NCI-H2196 (cell line): ENCODE data around the gene TMEM167A.
"Not testable (repeated sequence)": the region's sequence is repeated elsewhere in the genome, so short reads cannot be mapped to it uniquely, and the experiment has no call there.

Source experiments
- DNase-seq: peaks from one replicate; lab custom pipeline; 2025; ENCODE audit not compliant: unreplicated experiment; lab: John Stamatoyannopoulos, UW

Gene TMEM167A

GRCh38 chr5:83090169-83090568 lies 13.0 kb upstream of the TMEM167A start:
- no peak for DNase-seq

DNA sequence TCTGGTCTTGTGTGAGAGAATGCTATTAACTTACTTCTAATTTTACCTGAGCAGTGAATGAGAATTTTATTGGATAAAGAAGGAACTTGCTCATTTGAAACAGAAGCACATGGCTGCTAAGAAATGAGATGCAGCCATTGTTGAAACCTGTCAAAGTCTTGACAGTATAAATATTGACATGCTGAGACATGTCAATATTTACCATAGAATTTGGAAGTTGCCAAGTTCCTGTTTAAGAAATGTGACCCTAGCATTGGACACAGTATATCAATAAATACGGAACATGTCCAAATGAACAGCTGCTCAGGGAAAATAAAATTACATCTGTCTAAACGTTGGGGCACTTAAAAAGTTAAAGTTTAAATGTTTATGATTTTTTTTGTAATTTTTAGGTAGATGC lies 7.9 kb upstream of the TMEM167A start:
- DNase-seq, result no peak

DNA sequence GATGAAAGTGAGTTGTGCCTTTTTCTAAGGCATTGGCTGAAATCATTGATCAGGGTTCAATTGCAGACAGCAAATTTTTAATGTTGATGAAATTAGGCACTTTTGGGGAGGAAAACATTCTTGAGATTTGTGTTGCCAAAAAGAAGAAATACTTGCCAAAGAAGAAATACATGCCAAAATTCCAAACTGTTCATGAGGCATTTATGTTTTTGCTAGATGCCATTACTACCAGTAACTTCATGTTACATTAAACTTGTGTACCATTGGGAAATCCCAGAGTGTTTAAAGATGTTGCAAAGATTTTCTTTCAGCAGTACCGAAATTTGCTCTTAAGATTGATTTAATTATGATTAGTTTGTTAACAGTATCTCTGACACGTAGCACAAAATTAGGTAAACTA lies 7.1 kb upstream of the TMEM167A start:
- DNase-seq, result no peak

DNA sequence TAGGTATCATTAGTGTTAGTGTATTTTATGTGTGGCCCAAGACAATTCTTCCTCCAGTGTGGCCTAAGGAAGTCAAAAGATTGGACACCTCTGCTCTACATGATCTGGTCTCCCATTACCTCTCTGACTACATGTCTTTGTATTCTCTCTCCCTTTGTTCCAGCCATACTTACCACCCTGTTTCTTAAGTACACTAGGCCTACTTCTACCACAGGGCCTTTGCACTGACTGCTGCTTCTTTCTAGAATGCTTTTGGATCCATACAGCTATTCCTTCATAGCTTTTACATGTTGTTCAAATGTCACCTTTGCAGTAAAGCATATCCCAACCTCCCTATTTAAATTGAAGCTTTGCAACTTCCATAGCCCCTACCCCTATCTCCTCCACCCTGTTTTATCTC lies 5.6 kb upstream of the TMEM167A start:
- no peak for DNase-seq

DNA sequence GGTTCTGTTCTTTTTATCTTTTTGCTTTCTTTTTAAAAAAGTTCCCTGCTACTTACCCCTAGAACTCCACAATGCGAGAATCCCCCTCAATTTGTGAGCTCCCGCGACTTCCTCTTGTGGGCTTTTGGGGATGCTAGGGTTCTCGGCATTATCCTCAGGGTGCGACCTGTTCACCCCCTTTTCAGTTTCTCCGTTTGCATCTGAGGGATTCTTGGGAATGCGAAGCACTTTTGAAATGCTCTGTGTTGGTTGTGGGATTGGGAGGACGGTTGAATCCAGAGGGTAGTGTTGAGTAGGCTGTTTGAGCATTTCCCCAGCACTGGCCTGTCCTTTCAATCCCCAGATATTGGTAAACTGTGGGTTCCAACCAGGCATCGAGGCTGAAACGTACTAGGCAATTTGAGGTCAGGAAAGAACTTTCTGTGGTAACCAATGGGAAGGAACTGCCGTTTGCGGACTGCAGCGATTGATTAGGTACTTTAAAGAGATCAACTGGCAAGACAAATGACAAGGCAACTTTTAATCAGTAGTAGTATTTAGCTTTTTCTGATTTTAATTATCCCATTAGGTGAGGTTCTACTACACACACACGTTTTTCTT lies 568 bp upstream of the TMEM167A start:
- DNase-seq, result no peak

- no peak for DNase-seq
These were observed 4.2 kb downstream of the TMEM167A start for GRCh38 chr5:83072966-83073365.

DNA sequence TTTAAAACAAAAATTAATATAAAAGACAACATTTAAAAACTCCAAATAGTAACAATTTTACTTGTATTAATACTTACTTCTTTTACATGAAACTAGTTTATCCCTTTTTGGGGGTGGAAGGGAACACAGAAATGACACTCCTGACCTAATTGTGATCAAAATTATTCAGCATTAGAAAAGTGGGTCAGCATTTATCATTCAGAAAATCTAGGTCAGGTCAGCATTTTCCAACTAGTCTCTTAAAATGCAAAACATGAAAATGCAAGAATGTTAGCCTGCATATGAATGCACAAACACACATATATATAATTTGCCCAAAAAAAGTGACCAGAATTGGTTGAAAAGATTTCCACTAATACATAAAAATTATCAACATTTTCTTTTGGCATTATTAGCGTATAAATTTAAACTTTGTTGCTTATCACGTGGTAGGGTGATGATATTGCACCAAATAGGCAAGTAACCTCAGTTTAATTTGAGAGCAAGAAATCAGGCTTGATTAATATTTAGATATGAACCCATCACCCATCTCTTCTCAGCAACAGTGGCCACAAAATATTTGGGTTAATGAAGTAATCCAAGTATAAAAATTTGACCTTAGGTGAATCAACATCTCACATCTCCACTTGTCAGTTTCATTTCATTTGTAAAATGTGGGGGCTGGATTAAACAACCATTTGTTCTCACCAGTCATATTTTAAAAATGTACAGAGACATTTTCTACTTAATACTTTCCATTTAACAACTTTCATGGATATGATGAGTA lies 5.7 kb downstream of the TMEM167A start:
- DNase-seq, result no peak

- no peak for DNase-seq
These were observed 7.9 kb downstream of the TMEM167A start for GRCh38 chr5:83069096-83069799.

GRCh38 chr5:83067377-83067776 lies 9.8 kb downstream of the TMEM167A start:
- DNase-seq, result not testable (repeated sequence)

GRCh38 chr5:83066548-83067110 lies 10.6 kb downstream of the TMEM167A start:
- DNase-seq, result no peak

- no peak for DNase-seq
These were observed 17.9 kb downstream of the TMEM167A start for GRCh38 chr5:83059341-83059740.

DNA sequence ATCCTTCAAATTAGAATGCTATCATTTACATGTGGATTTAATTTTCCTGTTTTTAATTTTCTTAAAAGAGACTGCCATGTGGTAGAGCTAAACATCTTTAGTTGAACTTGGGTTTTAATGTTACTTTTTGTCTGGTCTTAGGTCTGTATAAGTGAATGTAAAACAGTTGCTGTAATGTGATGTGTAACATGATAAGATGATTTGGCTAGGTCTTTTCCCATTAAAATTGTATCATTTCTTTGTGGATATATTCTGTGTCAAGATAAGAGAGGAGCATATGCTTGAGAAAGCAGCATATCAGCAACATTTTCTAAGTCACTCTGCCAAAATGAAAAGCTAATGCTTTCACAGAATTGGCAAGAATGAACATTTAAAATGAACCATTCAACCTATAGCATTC lies 18.5 kb downstream of the TMEM167A start:
- no peak for DNase-seq

DNA sequence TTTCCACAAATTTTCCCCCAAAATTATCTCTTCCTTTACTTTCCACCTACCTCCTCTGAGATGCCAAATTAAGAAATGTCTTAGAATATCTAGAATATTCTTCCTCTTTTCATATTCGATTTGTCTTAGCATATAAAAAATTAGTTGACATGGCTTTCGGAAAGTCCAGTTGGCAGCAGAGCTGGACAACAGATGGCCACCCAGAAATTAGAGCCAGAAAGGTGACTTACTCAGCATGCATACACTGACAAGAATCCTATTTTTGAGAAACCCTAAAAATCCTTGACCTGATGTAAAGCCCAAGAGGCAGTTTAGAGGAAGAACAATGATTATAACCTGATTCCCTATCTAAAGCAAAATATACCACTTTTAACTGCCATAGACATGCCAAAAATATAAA lies 22.0 kb downstream of the TMEM167A start:
- no peak for DNase-seq

- no peak for DNase-seq
These were observed 26.4 kb downstream of the TMEM167A start for GRCh38 chr5:83050723-83051340.

DNA sequence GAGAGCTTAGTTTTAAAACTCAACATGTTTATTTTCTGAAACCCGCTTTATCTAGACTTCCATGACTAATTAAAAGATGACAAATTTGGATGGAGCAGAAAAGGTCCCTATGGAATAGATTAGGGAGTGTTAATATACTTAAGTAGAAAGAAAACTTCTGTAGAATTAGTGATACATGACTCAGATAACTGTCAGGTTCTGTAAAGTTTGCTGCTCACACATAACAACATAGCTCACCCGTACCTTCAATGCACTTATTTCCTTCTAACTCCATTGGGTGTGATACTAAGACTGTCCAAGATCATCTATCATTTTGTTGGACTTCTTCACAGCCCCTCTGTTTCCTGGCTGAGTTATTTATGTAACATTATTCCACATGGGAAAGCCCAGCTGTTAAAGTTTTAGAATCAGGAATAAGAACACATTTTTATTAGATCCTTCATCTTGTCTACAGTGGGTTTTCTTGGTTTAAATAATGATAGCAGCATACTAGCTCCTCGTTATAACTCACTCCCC lies 27.8 kb downstream of the TMEM167A start:
- DNase-seq, result no peak

DNA sequence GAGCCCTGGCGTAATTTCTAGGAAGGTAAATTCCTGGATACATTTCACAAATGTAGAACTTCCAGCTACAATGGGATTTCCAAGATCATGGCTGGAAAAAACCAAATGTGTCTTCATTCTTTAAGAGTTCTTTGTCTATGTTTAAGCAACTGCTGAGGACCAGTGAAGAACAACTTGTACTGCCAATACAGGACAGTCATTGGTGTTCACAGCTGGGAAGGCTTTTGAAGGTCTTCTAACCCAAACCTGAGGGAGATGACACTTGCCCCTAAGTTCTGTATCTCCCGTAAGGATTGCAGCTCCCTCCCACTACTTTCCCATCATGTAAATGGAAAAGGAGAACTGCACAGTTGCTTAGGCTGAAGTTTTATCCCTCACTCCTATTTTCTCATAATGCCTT lies 28.4 kb downstream of the TMEM167A start:
- DNase-seq, result no peak

- no peak for DNase-seq
These were observed 28.9 kb downstream of the TMEM167A start for GRCh38 chr5:83048277-83048676.

DNA sequence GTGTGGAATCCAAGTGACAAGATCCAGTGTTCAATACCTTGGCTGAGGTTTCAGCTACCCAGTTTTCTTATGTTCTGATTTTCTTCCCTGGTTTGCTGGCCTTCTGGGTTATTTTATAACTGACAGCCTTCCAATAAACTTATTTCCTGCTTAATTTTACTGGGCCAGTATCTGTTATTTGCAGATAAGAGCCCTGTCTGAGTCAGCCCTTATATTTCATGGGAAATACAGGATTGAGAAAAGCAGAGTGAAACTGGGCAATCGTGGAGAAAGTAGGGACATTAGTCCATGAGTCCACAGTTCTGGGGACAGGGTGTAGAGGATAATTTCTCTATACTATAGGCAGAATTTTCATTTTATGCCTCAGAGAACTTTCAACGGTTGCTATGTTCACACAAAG lies 32.3 kb downstream of the TMEM167A start:
- no peak for DNase-seq

DNA sequence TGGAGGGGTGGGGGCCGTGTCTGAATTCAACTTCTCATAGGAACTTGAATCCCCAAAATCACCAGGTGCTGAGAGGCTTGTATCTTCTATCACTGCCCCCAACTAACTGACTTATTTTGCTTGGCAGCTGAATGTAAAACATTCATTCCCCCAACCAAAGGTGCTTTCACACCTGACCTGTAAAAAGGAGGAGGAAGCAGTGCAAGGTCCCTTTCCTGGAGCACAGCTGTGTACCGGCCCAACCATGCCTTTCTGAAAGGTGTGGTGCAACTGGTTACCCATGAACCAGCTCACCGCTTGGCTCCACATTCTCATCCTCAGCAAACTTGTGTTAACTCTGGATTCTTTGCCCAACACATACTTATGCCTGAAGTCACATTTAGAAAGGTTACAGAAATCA lies 34.7 kb downstream of the TMEM167A start:
- no peak for DNase-seq

- no peak for DNase-seq
These were observed 38.3 kb downstream of the TMEM167A start for GRCh38 chr5:83038924-83039323.

DNA sequence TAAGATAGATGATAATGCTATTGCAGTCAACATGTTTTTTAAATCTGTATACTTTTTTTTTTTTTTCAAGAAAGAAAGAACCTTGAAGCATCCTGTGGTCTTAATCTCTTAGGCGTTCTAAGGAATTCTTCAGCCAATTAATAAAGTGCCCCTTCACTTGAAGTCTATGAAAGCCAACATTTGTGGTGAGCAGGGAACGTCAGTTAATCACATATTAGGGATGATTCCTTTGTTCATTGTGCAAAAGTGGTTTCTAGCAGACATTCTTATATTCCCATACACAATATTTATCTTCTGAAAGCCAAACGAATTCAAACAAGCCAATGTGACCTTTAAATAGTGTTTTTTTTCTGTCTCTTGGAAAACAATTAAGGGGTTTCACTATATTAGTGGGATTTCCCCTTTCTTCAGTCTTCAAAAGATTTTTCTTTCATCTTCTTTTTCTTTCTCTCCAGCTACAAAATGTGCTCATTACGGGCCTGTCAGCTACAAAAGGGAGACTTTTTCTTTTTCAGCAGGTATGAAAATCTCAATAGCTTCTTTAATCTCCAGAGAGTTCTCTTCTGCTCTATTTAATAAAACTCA lies 40.1 kb downstream of the TMEM167A start:
- DNase-seq, result no peak
